ENCODE measurements around the gene GALNT15. TPM values are rescaled to one million over a fixed set of nuclear protein-coding genes. Genes with fewer than 3 reads are reported as not detected.

Gene GALNT15
- total RNA-seq, 1 donor from 2014 or later = 0.40 TPM

GRCh38 chr3:16266714-16267113, 92.2 kb downstream of the GALNT15 start:
- no peaks in the 10 kb centered on the region for H3K9me3 Mint-ChIP-seq (ENCODE audit: low read depth)
- TF ChIP-seq CTCF (IDR thresholded peaks at IDR 0.05) = no peak
- no peak for DNase-seq (ENCODE audit: low spot score)
- H3K27ac Mint-ChIP-seq (ENCODE audit: unreplicated experiment) = no peak overlapping the region
- H3K27me3 Mint-ChIP-seq (ENCODE audit: low read depth) = no peaks in the 10 kb centered on the region
- H3K4me1 Mint-ChIP-seq (ENCODE audit: low read depth) = peaks cover 33% of the 10 kb centered on the region
- H3K4me3 Mint-ChIP-seq (ENCODE audit: unreplicated experiment) = no peak overlapping the region
- H3K36me3 Mint-ChIP-seq (ENCODE audit: low read depth) = peaks cover 3% of the 10 kb centered on the region

GRCh38 chr3:16270855-16271254, 96.4 kb downstream of the GALNT15 start:
- no peak overlapping the region for H3K4me3 Mint-ChIP-seq (ENCODE audit: unreplicated experiment)
- H3K9me3 Mint-ChIP-seq (ENCODE audit: low read depth) = no peaks in the 10 kb centered on the region
- no peak overlapping the region for H3K27ac Mint-ChIP-seq (ENCODE audit: unreplicated experiment)
- peaks cover 25% of the 10 kb centered on the region for H3K4me1 Mint-ChIP-seq (ENCODE audit: low read depth)
- no peak for DNase-seq (ENCODE audit: low spot score)
- H3K36me3 Mint-ChIP-seq (ENCODE audit: low read depth) = peaks cover 9% of the 10 kb centered on the region
- H3K27me3 Mint-ChIP-seq (ENCODE audit: low read depth) = no peaks in the 10 kb centered on the region
- TF ChIP-seq CTCF (IDR thresholded peaks at IDR 0.05) = no peak

- no peak for DNase-seq (ENCODE audit: low spot score)
- no peaks in the 10 kb centered on the region for H3K9me3 Mint-ChIP-seq (ENCODE audit: low read depth)
- H3K27me3 Mint-ChIP-seq (ENCODE audit: low read depth) = no peaks in the 10 kb centered on the region
- no peak for TF ChIP-seq CTCF (IDR thresholded peaks at IDR 0.05)
- peaks cover 7% of the 10 kb centered on the region for H3K4me1 Mint-ChIP-seq (ENCODE audit: low read depth)
- H3K27ac Mint-ChIP-seq (ENCODE audit: unreplicated experiment) = no peak overlapping the region
- peaks cover 9% of the 10 kb centered on the region for H3K36me3 Mint-ChIP-seq (ENCODE audit: low read depth)
- H3K4me3 Mint-ChIP-seq (ENCODE audit: unreplicated experiment) = no peak overlapping the region
Measured at GRCh38 chr3:16272588-16272987, 98.1 kb downstream of the GALNT15 start.

- Mint-ChIP-seq H3K4me3 (ENCODE audit: unreplicated experiment) (no peak overlapping the region), H3K27ac (ENCODE audit: unreplicated experiment) (no peak overlapping the region), H3K36me3 (ENCODE audit: low read depth) (peaks cover 9% of the 10 kb centered on the region), H3K4me1 (ENCODE audit: low read depth) (no peaks in the 10 kb centered on the region), H3K27me3 (ENCODE audit: low read depth) (no peaks in the 10 kb centered on the region), H3K9me3 (ENCODE audit: low read depth) (no peaks in the 10 kb centered on the region)
- no peak for DNase-seq (ENCODE audit: low spot score)
- TF ChIP-seq CTCF (IDR thresholded peaks at IDR 0.05) = no peak
Measured at GRCh38 chr3:16273867-16274266, 99.4 kb downstream of the GALNT15 start.

GRCh38 chr3:16277471-16277870, 103.0 kb downstream of the GALNT15 start:
- peak overlapping the region; percentile 2 for H3K4me3 Mint-ChIP-seq (ENCODE audit: unreplicated experiment)
- no peak overlapping the region for H3K27ac Mint-ChIP-seq (ENCODE audit: unreplicated experiment)
- no peaks in the 10 kb centered on the region for H3K27me3 Mint-ChIP-seq (ENCODE audit: low read depth)
- no peak for TF ChIP-seq CTCF (IDR thresholded peaks at IDR 0.05)
- DNase-seq (ENCODE audit: low spot score) = no peak
- peaks cover 7% of the 10 kb centered on the region for H3K36me3 Mint-ChIP-seq (ENCODE audit: low read depth)
- no peaks in the 10 kb centered on the region for H3K4me1 Mint-ChIP-seq (ENCODE audit: low read depth)
- no peaks in the 10 kb centered on the region for H3K9me3 Mint-ChIP-seq (ENCODE audit: low read depth)

Measured in chondrocyte (in vitro differentiated cells).